ENCODE results near the gene TAAR6. TPM values are rescaled to one million over a fixed set of nuclear protein-coding genes. Genes with fewer than 3 reads are reported as not detected.

The TAAR6 gene
- total and polyA plus RNA-seq, 10 of the 15 experiments (the other 5 are each of a cell fraction or from before 2014, with no cell fraction given) = not detected

Small RNAs within 50 kb of the gene (small RNA-seq; reads per million reads assigned to genes)
- not detected for gene TAAR7P

Other genes starting within 250 kb of the TAAR6 start
Only the 7 nearest of the 11 such genes appear.
- gene STX7, start 57.2 kb upstream of the TAAR6 start, total RNA-seq (2014; rRNA removed) = 28.8 and 33.4 TPM in 2 replicates
- gene STX7, start 57.2 kb upstream of the TAAR6 start, total RNA-seq (2014; rRNA removed; fragmentation: Illumina TruSeq; extraction: Trizol) = 44.2 and 50.1 TPM in 2 replicates
- 57.9 and 60.8 TPM in 2 replicates for gene STX7, start 57.2 kb upstream of the TAAR6 start, total RNA-seq (2021)
- 75.5 and 95.5 TPM in 2 replicates for gene STX7, start 57.2 kb upstream of the TAAR6 start, polyA plus RNA-seq (2011; rRNA removed)
- gene STX7, start 57.2 kb upstream of the TAAR6 start, polyA plus RNA-seq (2014; fragmentation: Illumina TruSeq; extraction: Trizol) = 66.1 and 70.2 TPM in 2 replicates
- 10 to 100 TPM; 26.5 to 30.7 TPM for gene STX7, start 57.2 kb upstream of the TAAR6 start, polyA plus RNA-seq (2014; fragmentation: Nextera tagmentation; extraction: Ambion mirVana)
- gene STX7, start 57.2 kb upstream of the TAAR6 start, polyA plus RNA-seq (2014; rRNA removed) = 38.6 and 40.0 TPM in 2 replicates
- 10 to 100 TPM; 52.5 to 58.1 TPM for gene STX7, start 57.2 kb upstream of the TAAR6 start, polyA plus RNA-seq (2016; fragmentation: Nextera tagmentation; extraction: Ambion mirVana)
- not detected in 2 replicates for gene TAAR9, start 32.0 kb upstream of the TAAR6 start, total RNA-seq (2014; rRNA removed)
- gene TAAR9, start 32.0 kb upstream of the TAAR6 start, total RNA-seq (2014; rRNA removed; fragmentation: Illumina TruSeq; extraction: Trizol) = not detected in 2 replicates
- gene TAAR9, start 32.0 kb upstream of the TAAR6 start, total RNA-seq (2021) = not detected in 2 replicates
- not detected in 2 replicates for gene TAAR9, start 32.0 kb upstream of the TAAR6 start, polyA plus RNA-seq (2011; rRNA removed)
- gene TAAR9, start 32.0 kb upstream of the TAAR6 start, polyA plus RNA-seq (2014; fragmentation: Illumina TruSeq; extraction: Trizol) = not detected in 2 replicates
- gene TAAR9, start 32.0 kb upstream of the TAAR6 start, polyA plus RNA-seq (2014; fragmentation: Nextera tagmentation; extraction: Ambion mirVana) = not detected
- not detected in 2 replicates for gene TAAR9, start 32.0 kb upstream of the TAAR6 start, polyA plus RNA-seq (2014; rRNA removed)
- not detected for gene TAAR9, start 32.0 kb upstream of the TAAR6 start, polyA plus RNA-seq (2016; fragmentation: Nextera tagmentation; extraction: Ambion mirVana)
- gene TAAR8, start 17.6 kb upstream of the TAAR6 start, total RNA-seq (2014; rRNA removed) = not detected in 2 replicates
- not detected in 2 replicates for gene TAAR8, start 17.6 kb upstream of the TAAR6 start, total RNA-seq (2014; rRNA removed; fragmentation: Illumina TruSeq; extraction: Trizol)
- not detected in 2 replicates for gene TAAR8, start 17.6 kb upstream of the TAAR6 start, total RNA-seq (2021)
- gene TAAR8, start 17.6 kb upstream of the TAAR6 start, polyA plus RNA-seq (2011; rRNA removed) = not detected in 2 replicates
- not detected in 2 replicates for gene TAAR8, start 17.6 kb upstream of the TAAR6 start, polyA plus RNA-seq (2014; fragmentation: Illumina TruSeq; extraction: Trizol)
- not detected for gene TAAR8, start 17.6 kb upstream of the TAAR6 start, polyA plus RNA-seq (2014; fragmentation: Nextera tagmentation; extraction: Ambion mirVana)
- not detected in 2 replicates for gene TAAR8, start 17.6 kb upstream of the TAAR6 start, polyA plus RNA-seq (2014; rRNA removed)
- not detected for gene TAAR8, start 17.6 kb upstream of the TAAR6 start, polyA plus RNA-seq (2016; fragmentation: Nextera tagmentation; extraction: Ambion mirVana)
- gene TAAR5, start 19.4 kb downstream of the TAAR6 start, total RNA-seq (2014; rRNA removed) = not detected in 2 replicates
- gene TAAR5, start 19.4 kb downstream of the TAAR6 start, total RNA-seq (2014; rRNA removed; fragmentation: Illumina TruSeq; extraction: Trizol) = not detected in 2 replicates
- not detected in 2 replicates for gene TAAR5, start 19.4 kb downstream of the TAAR6 start, total RNA-seq (2021)
- gene TAAR5, start 19.4 kb downstream of the TAAR6 start, polyA plus RNA-seq (2011; rRNA removed) = not detected in 2 replicates
- gene TAAR5, start 19.4 kb downstream of the TAAR6 start, polyA plus RNA-seq (2014; fragmentation: Illumina TruSeq; extraction: Trizol) = not detected in 2 replicates
- gene TAAR5, start 19.4 kb downstream of the TAAR6 start, polyA plus RNA-seq (2014; fragmentation: Nextera tagmentation; extraction: Ambion mirVana) = not detected
- not detected in 2 replicates for gene TAAR5, start 19.4 kb downstream of the TAAR6 start, polyA plus RNA-seq (2014; rRNA removed)
- not detected for gene TAAR5, start 19.4 kb downstream of the TAAR6 start, polyA plus RNA-seq (2016; fragmentation: Nextera tagmentation; extraction: Ambion mirVana)
- not detected in 2 replicates for gene TAAR2, start 54.0 kb downstream of the TAAR6 start, total RNA-seq (2014; rRNA removed)
- not detected in 2 replicates for gene TAAR2, start 54.0 kb downstream of the TAAR6 start, total RNA-seq (2014; rRNA removed; fragmentation: Illumina TruSeq; extraction: Trizol)
- not detected in 2 replicates for gene TAAR2, start 54.0 kb downstream of the TAAR6 start, total RNA-seq (2021)
- gene TAAR2, start 54.0 kb downstream of the TAAR6 start, polyA plus RNA-seq (2011; rRNA removed) = not detected in 2 replicates
- not detected in 2 replicates for gene TAAR2, start 54.0 kb downstream of the TAAR6 start, polyA plus RNA-seq (2014; fragmentation: Illumina TruSeq; extraction: Trizol)
- gene TAAR2, start 54.0 kb downstream of the TAAR6 start, polyA plus RNA-seq (2014; fragmentation: Nextera tagmentation; extraction: Ambion mirVana) = not detected
- not detected in 2 replicates for gene TAAR2, start 54.0 kb downstream of the TAAR6 start, polyA plus RNA-seq (2014; rRNA removed)
- not detected for gene TAAR2, start 54.0 kb downstream of the TAAR6 start, polyA plus RNA-seq (2016; fragmentation: Nextera tagmentation; extraction: Ambion mirVana)
- gene TAAR1, start 88.9 kb downstream of the TAAR6 start, total RNA-seq (2014; rRNA removed) = not detected in 2 replicates
- gene TAAR1, start 88.9 kb downstream of the TAAR6 start, total RNA-seq (2014; rRNA removed; fragmentation: Illumina TruSeq; extraction: Trizol) = not detected in 2 replicates
- not detected in 2 replicates for gene TAAR1, start 88.9 kb downstream of the TAAR6 start, total RNA-seq (2021)
- not detected in 2 replicates for gene TAAR1, start 88.9 kb downstream of the TAAR6 start, polyA plus RNA-seq (2011; rRNA removed)
- not detected in 2 replicates for gene TAAR1, start 88.9 kb downstream of the TAAR6 start, polyA plus RNA-seq (2014; fragmentation: Illumina TruSeq; extraction: Trizol)
- gene TAAR1, start 88.9 kb downstream of the TAAR6 start, polyA plus RNA-seq (2014; fragmentation: Nextera tagmentation; extraction: Ambion mirVana) = not detected
- gene TAAR1, start 88.9 kb downstream of the TAAR6 start, polyA plus RNA-seq (2014; rRNA removed) = not detected in 2 replicates
- gene TAAR1, start 88.9 kb downstream of the TAAR6 start, polyA plus RNA-seq (2016; fragmentation: Nextera tagmentation; extraction: Ambion mirVana) = not detected
- gene VNN1, start 143.7 kb downstream of the TAAR6 start, total RNA-seq (2014; rRNA removed) = 0.05 TPM in 1 of 2 replicates, not detected in the other
- not detected in 2 replicates for gene VNN1, start 143.7 kb downstream of the TAAR6 start, total RNA-seq (2014; rRNA removed; fragmentation: Illumina TruSeq; extraction: Trizol)
- gene VNN1, start 143.7 kb downstream of the TAAR6 start, total RNA-seq (2021) = not detected in 2 replicates
- gene VNN1, start 143.7 kb downstream of the TAAR6 start, polyA plus RNA-seq (2011; rRNA removed) = not detected in 2 replicates
- gene VNN1, start 143.7 kb downstream of the TAAR6 start, polyA plus RNA-seq (2014; fragmentation: Illumina TruSeq; extraction: Trizol) = not detected in 2 replicates
- not detected for gene VNN1, start 143.7 kb downstream of the TAAR6 start, polyA plus RNA-seq (2014; fragmentation: Nextera tagmentation; extraction: Ambion mirVana)
- not detected in 2 replicates for gene VNN1, start 143.7 kb downstream of the TAAR6 start, polyA plus RNA-seq (2014; rRNA removed)
- gene VNN1, start 143.7 kb downstream of the TAAR6 start, polyA plus RNA-seq (2016; fragmentation: Nextera tagmentation; extraction: Ambion mirVana) = not detected

All from GM12878 (cell line).